ENCODE measurements around the gene FBXL5.

The FBXL5 gene

DNA sequence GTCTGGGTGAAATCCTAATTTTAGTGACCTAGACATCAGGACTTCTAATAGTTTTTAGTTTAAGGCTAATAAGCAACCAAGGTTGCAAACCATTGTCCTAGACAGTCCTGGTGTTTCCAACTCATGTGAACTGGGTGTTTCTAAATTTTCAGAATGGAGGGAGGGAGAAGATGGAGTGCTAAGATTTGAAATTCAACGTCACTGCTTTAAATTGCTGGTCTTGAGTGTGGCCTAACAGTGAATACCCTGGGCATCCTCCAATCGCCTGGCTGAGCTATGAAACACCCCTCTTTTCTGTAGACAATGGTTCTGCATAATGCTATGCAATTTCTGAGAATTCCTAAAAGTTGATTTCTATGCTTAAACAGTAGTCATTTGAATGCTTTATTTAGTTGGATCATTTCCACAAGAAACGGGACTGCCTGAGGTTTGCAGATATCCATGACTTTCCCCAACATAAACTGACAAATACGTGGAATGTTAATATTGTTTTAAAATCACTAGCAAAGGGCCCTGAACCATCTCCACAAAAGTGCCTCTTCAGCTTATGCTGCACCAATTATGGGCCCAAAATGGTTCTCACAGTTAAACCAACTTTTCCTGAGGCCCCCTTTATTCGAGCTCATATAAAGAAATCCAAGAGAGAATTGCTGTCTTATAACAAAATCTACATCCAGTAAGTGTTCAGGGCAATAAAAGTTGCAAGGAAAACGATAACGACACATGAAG, 1.1 kb downstream of the FBXL5 start:
- TF ChIP-seq, protein P1, sequence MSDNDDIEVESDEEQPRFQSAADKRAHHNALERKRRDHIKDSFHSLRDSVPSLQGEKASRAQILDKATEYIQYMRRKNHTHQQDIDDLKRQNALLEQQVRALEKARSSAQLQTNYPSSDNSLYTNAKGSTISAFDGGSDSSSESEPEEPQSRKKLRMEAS (IDR thresholded peaks at IDR 0.05; ENCODE audit: low read depth, low read length): no peak
- TF ChIP-seq, protein P2, sequence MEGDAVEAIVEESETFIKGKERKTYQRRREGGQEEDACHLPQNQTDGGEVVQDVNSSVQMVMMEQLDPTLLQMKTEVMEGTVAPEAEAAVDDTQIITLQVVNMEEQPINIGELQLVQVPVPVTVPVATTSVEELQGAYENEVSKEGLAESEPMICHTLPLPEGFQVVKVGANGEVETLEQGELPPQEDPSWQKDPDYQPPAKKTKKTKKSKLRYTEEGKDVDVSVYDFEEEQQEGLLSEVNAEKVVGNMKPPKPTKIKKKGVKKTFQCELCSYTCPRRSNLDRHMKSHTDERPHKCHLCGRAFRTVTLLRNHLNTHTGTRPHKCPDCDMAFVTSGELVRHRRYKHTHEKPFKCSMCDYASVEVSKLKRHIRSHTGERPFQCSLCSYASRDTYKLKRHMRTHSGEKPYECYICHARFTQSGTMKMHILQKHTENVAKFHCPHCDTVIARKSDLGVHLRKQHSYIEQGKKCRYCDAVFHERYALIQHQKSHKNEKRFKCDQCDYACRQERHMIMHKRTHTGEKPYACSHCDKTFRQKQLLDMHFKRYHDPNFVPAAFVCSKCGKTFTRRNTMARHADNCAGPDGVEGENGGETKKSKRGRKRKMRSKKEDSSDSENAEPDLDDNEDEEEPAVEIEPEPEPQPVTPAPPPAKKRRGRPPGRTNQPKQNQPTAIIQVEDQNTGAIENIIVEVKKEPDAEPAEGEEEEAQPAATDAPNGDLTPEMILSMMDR (IDR thresholded peaks at IDR 0.05; ENCODE audit: low read depth, low read length): no peak
- TF ChIP-seq POLR2A (IDR thresholded peaks at IDR 0.05; ENCODE audit: extremely low read depth, insufficient read length) (no peak), MYC (IDR thresholded peaks at IDR 0.05; ENCODE audit: low read depth, low read length) (no peak)
- peak overlapping the region; percentile 69 for H3K4me3 ChIP-seq (ENCODE audit: low read depth, low read length)
- peak; percentile 79 for DNase-seq (ENCODE audit: low read depth)

GRCh38 chr4:15653420-15653819, 1.7 kb downstream of the FBXL5 start:
- peak overlapping the region; percentile 69 for H3K4me3 ChIP-seq (ENCODE audit: low read depth, low read length)
- no peak for DNase-seq (ENCODE audit: low read depth)
- TF ChIP-seq, protein P2 (IDR thresholded peaks at IDR 0.05; ENCODE audit: low read depth, low read length): no peak

GRCh38 chr4:15652841-15653240, 2.3 kb downstream of the FBXL5 start:
- H3K4me3 ChIP-seq (ENCODE audit: low read depth, low read length): peak overlapping the region; percentile 69
- no peak for DNase-seq (ENCODE audit: low read depth)
- TF ChIP-seq, protein P2 (IDR thresholded peaks at IDR 0.05; ENCODE audit: low read depth, low read length): no peak
- TF ChIP-seq POLR2A (IDR thresholded peaks at IDR 0.05; ENCODE audit: extremely low read depth, insufficient read length) (no peak), MYC (IDR thresholded peaks at IDR 0.05; ENCODE audit: low read depth, low read length) (no peak)
- TF ChIP-seq, protein P1 (IDR thresholded peaks at IDR 0.05; ENCODE audit: low read depth, low read length): no peak

GRCh38 chr4:15652191-15652590, 3.0 kb downstream of the FBXL5 start:
- DNase-seq (ENCODE audit: low read depth): no peak
- TF ChIP-seq, protein P1 (IDR thresholded peaks at IDR 0.05; ENCODE audit: low read depth, low read length): no peak
- no peak for TF ChIP-seq MYC (IDR thresholded peaks at IDR 0.05; ENCODE audit: low read depth, low read length)
- TF ChIP-seq, protein P2 (IDR thresholded peaks at IDR 0.05; ENCODE audit: low read depth, low read length): no peak
- TF ChIP-seq POLR2A (IDR thresholded peaks at IDR 0.05; ENCODE audit: extremely low read depth, insufficient read length): no peak
- peak overlapping the region; percentile 69 for H3K4me3 ChIP-seq (ENCODE audit: low read depth, low read length)

DNA sequence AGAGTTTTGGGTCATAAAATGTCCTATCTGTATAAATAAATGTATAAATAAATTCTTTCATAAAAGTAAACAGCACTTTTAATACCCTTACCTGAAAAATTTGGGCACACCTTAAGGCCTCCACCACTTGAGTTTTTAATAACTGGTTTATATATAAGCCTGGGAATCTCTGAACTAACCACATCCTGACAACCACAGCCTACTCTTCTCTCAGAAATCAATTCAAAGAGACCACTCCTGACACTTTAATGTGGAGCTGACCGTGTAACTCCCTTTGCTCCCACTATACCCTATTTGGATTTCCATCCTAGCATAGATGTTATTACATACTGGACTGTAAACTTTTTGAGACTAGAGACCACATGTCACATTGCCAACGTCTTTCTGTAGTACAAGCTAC, 3.5 kb downstream of the FBXL5 start:
- TF ChIP-seq MYC (IDR thresholded peaks at IDR 0.05; ENCODE audit: low read depth, low read length) (no peak), POLR2A (IDR thresholded peaks at IDR 0.05; ENCODE audit: extremely low read depth, insufficient read length) (no peak)
- TF ChIP-seq, protein P1 (IDR thresholded peaks at IDR 0.05; ENCODE audit: low read depth, low read length): no peak
- TF ChIP-seq, protein P2 (IDR thresholded peaks at IDR 0.05; ENCODE audit: low read depth, low read length): no peak

More for the DNA sequence above, 3.5 kb downstream of the FBXL5 start:
- H3K4me3 ChIP-seq (ENCODE audit: low read depth, low read length): peak overlapping the region; percentile 69
- peak; percentile 24 for DNase-seq (ENCODE audit: low read depth)
